Keratinocyte (primary cell): Measurements from ENCODE around the gene UGT1A8. TPM values are rescaled to one million over a fixed set of nuclear protein-coding genes. Genes with fewer than 3 reads are reported as not detected.

Source experiments
- DNase-seq: peaks from one replicate; pipeline ENCODE4 v3.0.0-alpha.2; 2011; ENCODE audit warnings: low read depth, missing footprints, low spot score
- FAIRE-seq: peaks from 2 replicates; lab custom pipeline; 2011; peaks lifted over from hg19 to GRCh38; lab: Jason Lieb, UNC
- H2AFZ ChIP-seq: 2 replicates; pipeline ENCODE4 v1.6.0; 2012; ENCODE audit warnings: low read length, control low read depth, inconsistent platforms; ENCODE audit not compliant: control insufficient read depth
- H3K27ac ChIP-seq: 2 replicates; pipeline ENCODE4 v1.5.1; 2011; ENCODE audit warnings: low read length; ENCODE audit not compliant: control insufficient read depth, insufficient read depth
- H3K27me3 ChIP-seq: 3 replicates; pipeline ENCODE4 v1.6.0; 2011; ENCODE audit warnings: low read length; ENCODE audit not compliant: control insufficient read depth, insufficient read depth; ENCODE audit errors: extremely low read depth
- H3K36me3 ChIP-seq, 2 experiments: 2 replicates in 1 of 2; 3 replicates in 1 of 2; pipeline ENCODE4 v1.5.1; 2011; ENCODE audit warnings: low read length in 2 of 2, mild to moderate bottlenecking in 1 of 2; ENCODE audit not compliant: control insufficient read depth in 2 of 2, insufficient read depth in 2 of 2; ENCODE audit errors: extremely low read depth in 1 of 2
- H3K4me1 ChIP-seq: 3 replicates; pipeline ENCODE4 v1.5.1; 2011; ENCODE audit warnings: low read length; ENCODE audit not compliant: control insufficient read depth, insufficient read depth; ENCODE audit errors: extremely low read depth
- H3K4me2 ChIP-seq: 3 replicates; pipeline ENCODE4 v1.6.0; 2011; ENCODE audit warnings: low read depth, low read length; ENCODE audit not compliant: control insufficient read depth, insufficient read depth; ENCODE audit errors: extremely low read depth
- H3K4me3 ChIP-seq, 3 experiments: fragments of 200-600 bp in 1 of 3; sonication (generic) in 1 of 3; 2 replicates in 2 of 3; 3 replicates in 1 of 3; pipeline ENCODE4 v1.5.1; 2011 to 2016; ENCODE audit warnings: low read length in 3 of 3, mild to moderate bottlenecking in 3 of 3, control low read depth in 2 of 3, inconsistent platforms in 1 of 3, low read depth in 1 of 3, mixed read lengths in 1 of 3, mixed run types in 1 of 3, moderate library complexity in 1 of 3; ENCODE audit not compliant: control insufficient read depth in 2 of 3, insufficient read depth in 2 of 3; ENCODE audit errors: extremely low read depth in 1 of 3
- H3K79me2 ChIP-seq: 2 replicates; pipeline ENCODE4 v1.6.0; 2012; ENCODE audit warnings: low read length; ENCODE audit not compliant: control insufficient read depth, insufficient read depth
- H3K9ac ChIP-seq: 3 replicates; pipeline ENCODE4 v1.6.0; 2011; ENCODE audit warnings: low read length; ENCODE audit not compliant: control insufficient read depth, insufficient read depth; ENCODE audit errors: extremely low read depth
- H3K9me1 ChIP-seq: 3 replicates; pipeline ENCODE4 v1.6.0; 2011; ENCODE audit warnings: low read length; ENCODE audit not compliant: control insufficient read depth, insufficient read depth; ENCODE audit errors: extremely low read depth
- H3K9me3 ChIP-seq: 2 replicates; pipeline ENCODE4 v1.5.1; 2012; ENCODE audit warnings: low read depth, low read length; ENCODE audit not compliant: control insufficient read depth
- H4K20me1 ChIP-seq: 3 replicates; pipeline ENCODE4 v1.6.0; 2011; ENCODE audit warnings: low read length; ENCODE audit not compliant: control insufficient read depth, insufficient read depth; ENCODE audit errors: extremely low read depth
- CTCF ChIP-seq, 3 experiments: IDR thresholded peaks in 1 of 3; conservative IDR thresholded peaks in 1 of 3; optimal IDR thresholded peaks in 1 of 3; 2 replicates in 2 of 3; 3 replicates in 1 of 3; pipeline versions ENCODE3 to v1.5.1; 2011; ENCODE audit warnings: low read length in 3 of 3, mild to moderate bottlenecking in 3 of 3, moderate library complexity in 2 of 3, control low read depth in 1 of 3, inconsistent platforms in 1 of 3; ENCODE audit not compliant: insufficient read depth in 2 of 3; ENCODE audit errors: extremely low read depth in 1 of 3
- EZH2 ChIP-seq: IDR thresholded peaks from one replicate; pipeline ENCODE4 v1.6.1; 2012; ENCODE audit warnings: inconsistent platforms, mild to moderate bottlenecking, low read length, moderate library complexity
- dilution Hi-C: fragments of 300-500 bp; cut with MboI; formaldehyde crosslinking; loops from one replicate; pipeline ENCODE4 v1.7.0; 2020; ENCODE audit warnings: low sequenced_read_pairs; ENCODE audit not compliant: extremely low pct_ligation_motif_present
- polyA plus RNA-seq, 5 experiments: library from polyadenylated mRNA; depleted of rRNA in 3 of 5; stranded (reverse) in 3 of 5; stranded (forward) in 1 of 5; unstranded in 1 of 5; fragments of >200 nt; gene quantifications; 1 replicate in 1 of 5; 2 replicates in 3 of 5; 3 replicates in 1 of 5; pipeline versions ENCODE4 v1.2.1 to v1.2.3, GENCODE V29; 2011 to 2012; ENCODE audit warnings: missing spikeins in 2 of 5, low read depth in 1 of 5, low replicate concordance in 1 of 5

UGT1A8 gene
- polyA plus RNA-seq, 1 donor (not counting 4 experiments of a cell fraction or from before 2014, with no cell fraction given), result 0.64 TPM

- peak overlapping the region; percentile 59 for H3K27ac ChIP-seq
- TF ChIP-seq CTCF (optimal IDR thresholded peaks at IDR 0.05 in 1 of 3, IDR thresholded peaks at IDR 0.05 in 1 of 3, conservative IDR thresholded peaks at IDR 0.05 in 1 of 3; ENCODE audit: extremely low read depth in 1 of 3, insufficient read depth in 2 of 3, low read length in 3 of 3) (no peak), EZH2 (no peak)
- peak overlapping the region; percentile 36 for H3K4me2 ChIP-seq
- DNase-seq (no peak), FAIRE-seq (peak; percentile 92)
- no peak overlapping the region for H3K9ac ChIP-seq
- dilution Hi-C loops, result no loop called here
- H3K4me1 ChIP-seq, result peaks cover 37% of the 10 kb centered on the region
- peaks cover 47% of the 10 kb centered on the region for H3K79me2 ChIP-seq
- H3K36me3 ChIP-seq, result no peaks in the 10 kb centered on the region
- no peaks in the 10 kb centered on the region for H3K27me3 ChIP-seq
- H3K4me3 ChIP-seq, result no peak overlapping the region
- no peak overlapping the region for H2AFZ ChIP-seq
- no peaks in the 10 kb centered on the region for H3K9me3 ChIP-seq
- H3K9me1 ChIP-seq, result no peaks in the 10 kb centered on the region
- no peaks in the 10 kb centered on the region for H4K20me1 ChIP-seq
Measured at GRCh38 chr2:233706720-233707119, 89.3 kb downstream of the UGT1A8 start.

GRCh38 chr2:233707940-233708644, 90.7 kb downstream of the UGT1A8 start:
- peaks cover 37% of the 10 kb centered on the region for H3K4me1 ChIP-seq
- dilution Hi-C loops, result no loop called here

More at GRCh38 chr2:233707940-233708644, 90.7 kb downstream of the UGT1A8 start:
- Histone ChIP-seq H3K9me1 (no peaks in the 10 kb centered on the region), H3K9me3 (no peaks in the 10 kb centered on the region), H4K20me1 (no peaks in the 10 kb centered on the region), H3K4me3 (peak overlapping the region in 1 of 3 experiments; percentile 2), H3K4me2 (peak overlapping the region; percentile 24), H3K9ac (peak overlapping the region; percentile 5), H3K36me3 (peaks cover 3 to 11% of the 10 kb centered on the region in 2 experiments), H3K27ac (peak overlapping the region; percentile 59), H3K27me3 (no peaks in the 10 kb centered on the region), H2AFZ (no peak overlapping the region), H3K79me2 (peaks cover 40% of the 10 kb centered on the region)
- TF ChIP-seq CTCF (optimal IDR thresholded peaks at IDR 0.05 in 1 of 3, IDR thresholded peaks at IDR 0.05 in 1 of 3, conservative IDR thresholded peaks at IDR 0.05 in 1 of 3; ENCODE audit: extremely low read depth in 1 of 3, insufficient read depth in 2 of 3, low read length in 3 of 3) (no peak), EZH2 (no peak)
- no peak for DNase-seq
- FAIRE-seq, result peak; percentile 44
